Panc1 (cell line): ENCODE measurements around the gene RDH13. TPM values are rescaled to one million over a fixed set of nuclear protein-coding genes. Genes with fewer than 3 reads are reported as not detected.
"Not testable (repeated sequence)": the region's sequence is repeated elsewhere in the genome, so short reads cannot be mapped to it uniquely, and the experiment has no call there.

Experiments used
- ATAC-seq: fragments of 200-7000 bp; cut with Tn5 transposase; 2 replicates; pipeline ENCODE4 v1.9.1; 2020; ENCODE audit warnings: mild to moderate bottlenecking, moderate library complexity
- BruUV-seq: library from RNA; stranded (reverse); fragments of 400-500 nt; replicated peaks from 2 replicates; lab custom pipeline; 2021; lab: Mats Ljungman, UMichigan
- CTCF ChIA-PET: fragments of 300-600 bp; sonication (Branson Sonifier 250); formaldehyde crosslinking; loops from one replicate; lab custom pipeline; 2022; ENCODE audit warnings: antibody characterized with exemption; lab: Charles Lee
- POLR2A ChIA-PET: fragments of 300-600 bp; sonication (Branson Sonifier 250); formaldehyde crosslinking; loops from one replicate; lab custom pipeline; 2022; ENCODE audit warnings: antibody characterized with exemption; lab: Charles Lee
- DNase-seq: peaks from one replicate; pipeline ENCODE4 v3.0.0-alpha.2; 2010; ENCODE audit warnings: low read depth, low spot score
- H3K27ac ChIP-seq: 2 replicates; pipeline ENCODE4 v1.5.1; 2011; ENCODE audit warnings: mild to moderate bottlenecking, low read length, inconsistent platforms
- H3K27me3 ChIP-seq: fragments of 200-500 bp; sonication (Bioruptor generic); 2 replicates; pipeline ENCODE4 v1.6.0; 2014; ENCODE audit warnings: low read length, inconsistent platforms; ENCODE audit not compliant: control insufficient read depth, insufficient read depth
- H3K36me3 ChIP-seq: fragments of 200-500 bp; sonication (Bioruptor generic); 2 replicates; pipeline ENCODE4 v1.5.1; 2014; ENCODE audit warnings: inconsistent platforms, mild to moderate bottlenecking, low read length, moderate library complexity; ENCODE audit not compliant: control insufficient read depth, insufficient read depth
- H3K4me1 ChIP-seq: 2 replicates; pipeline ENCODE4 v1.5.1; 2011; ENCODE audit warnings: inconsistent platforms, mild to moderate bottlenecking, low read length, moderate library complexity; ENCODE audit not compliant: control insufficient read depth, insufficient read depth
- H3K4me3 ChIP-seq, 2 experiments: 2 replicates each; pipeline ENCODE4 v1.5.1; 2011 to 2012; ENCODE audit warnings: low read depth in 2 of 2, low read length in 2 of 2, mild to moderate bottlenecking in 2 of 2, inconsistent platforms in 1 of 2, moderate library complexity in 1 of 2
- H3K9me3 ChIP-seq: fragments of 200-500 bp; sonication (Bioruptor generic); 2 replicates; pipeline ENCODE4 v1.5.1; 2014; ENCODE audit warnings: low read depth, mild to moderate bottlenecking, inconsistent platforms, low read length, moderate library complexity; ENCODE audit not compliant: control insufficient read depth, insufficient read depth
- POLR2AphosphoS5 ChIP-seq: IDR thresholded peaks from 2 replicates; pipeline ENCODE4 v1.6.1; 2012; ENCODE audit warnings: mild to moderate bottlenecking, low read depth, low read length, moderate library complexity
- REST ChIP-seq, 2 experiments: IDR thresholded peaks; 2 replicates each; pipeline ENCODE4 v1.6.1; 2011 to 2012; ENCODE audit warnings: low read depth in 2 of 2, control low read depth in 1 of 2, low read length in 1 of 2, mild to moderate bottlenecking in 1 of 2, moderate library complexity in 1 of 2; ENCODE audit not compliant: insufficient read depth in 1 of 2
- SIN3A ChIP-seq: IDR thresholded peaks from 2 replicates; pipeline ENCODE4 v1.6.1; 2012; ENCODE audit warnings: low read depth, mild to moderate bottlenecking, low read length, moderate library complexity, borderline replicate concordance; ENCODE audit not compliant: insufficient read depth
- TCF7L2 ChIP-seq: IDR thresholded peaks from 2 replicates; pipeline ENCODE4 v1.6.1; 2011; ENCODE audit warnings: mild to moderate bottlenecking, low read depth, low read length, inconsistent platforms
- in situ Hi-C: cut with HindIII; loops from 2 replicates; pipeline ENCODE4 v1.10.0; 2016; ENCODE audit warnings: low sequenced_read_pairs, low pct_unique_long_range_greater_than_20kb
- intact Hi-C: fragments of 100-400 bp; cut with micrococcal nuclease; formaldehyde crosslinking; loops from one replicate; pipeline ENCODE4 v1.10.0; 2022; ENCODE audit not compliant: unreplicated experiment
- total RNA-seq: library from RNA; stranded (reverse); gene quantifications from one replicate; pipeline ENCODE4 v1.2.1, GENCODE V29; 2021; ENCODE audit not compliant: unreplicated experiment
- TF ChIP-seq, protein P1 (sequence below): fragments of 450-650 bp; IDR thresholded peaks from 2 replicates; pipeline ENCODE4 v1.5.1; 2017; ENCODE audit warnings: mild to moderate bottlenecking

RDH13 gene
- total RNA-seq, 1 experiment from 2014 or later, result 37.8 TPM

DNA sequence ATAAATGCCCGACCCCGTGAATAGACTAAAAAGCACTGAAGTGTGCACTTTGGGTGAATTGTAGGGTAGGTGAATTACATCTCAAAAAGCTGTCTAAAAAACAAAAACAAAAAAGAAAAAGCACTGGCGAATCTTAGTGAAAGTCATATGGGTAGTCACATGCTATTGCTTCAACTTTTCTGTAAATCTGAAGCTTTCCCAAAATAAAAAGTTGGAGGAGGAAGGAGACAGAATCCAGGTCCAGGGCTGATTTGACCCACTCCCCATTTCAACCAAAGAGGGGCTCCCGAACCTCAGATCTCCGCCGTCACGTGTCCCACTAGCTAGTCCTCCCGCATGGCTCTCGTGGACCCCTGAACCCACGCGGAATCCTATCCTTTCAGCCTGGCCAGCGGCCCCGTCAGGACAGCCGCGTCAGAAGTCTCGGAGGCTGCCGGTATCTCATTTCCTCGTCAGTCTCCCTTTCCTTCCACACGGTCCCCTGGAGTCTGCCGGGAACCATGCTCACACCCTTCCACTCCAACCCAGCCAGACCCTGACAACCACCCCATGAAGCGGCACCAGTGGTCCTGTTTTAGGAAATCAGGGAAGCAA lies 48.4 kb upstream of the RDH13 start:
- no peak for ATAC-seq
- in situ Hi-C loops, result no loop called here

GRCh38 chr19:55109527-55110291 lies 46.8 kb upstream of the RDH13 start:
- TF ChIP-seq TCF7L2 (no peak), POLR2AphosphoS5 (no peak), SIN3A (no peak), REST (IDR thresholded peaks at IDR 0.05; ENCODE audit: insufficient read depth in 1 of 2, low read depth in 2 of 2, low read length in 1 of 2) (no peak)
- TF ChIP-seq, protein P1, sequence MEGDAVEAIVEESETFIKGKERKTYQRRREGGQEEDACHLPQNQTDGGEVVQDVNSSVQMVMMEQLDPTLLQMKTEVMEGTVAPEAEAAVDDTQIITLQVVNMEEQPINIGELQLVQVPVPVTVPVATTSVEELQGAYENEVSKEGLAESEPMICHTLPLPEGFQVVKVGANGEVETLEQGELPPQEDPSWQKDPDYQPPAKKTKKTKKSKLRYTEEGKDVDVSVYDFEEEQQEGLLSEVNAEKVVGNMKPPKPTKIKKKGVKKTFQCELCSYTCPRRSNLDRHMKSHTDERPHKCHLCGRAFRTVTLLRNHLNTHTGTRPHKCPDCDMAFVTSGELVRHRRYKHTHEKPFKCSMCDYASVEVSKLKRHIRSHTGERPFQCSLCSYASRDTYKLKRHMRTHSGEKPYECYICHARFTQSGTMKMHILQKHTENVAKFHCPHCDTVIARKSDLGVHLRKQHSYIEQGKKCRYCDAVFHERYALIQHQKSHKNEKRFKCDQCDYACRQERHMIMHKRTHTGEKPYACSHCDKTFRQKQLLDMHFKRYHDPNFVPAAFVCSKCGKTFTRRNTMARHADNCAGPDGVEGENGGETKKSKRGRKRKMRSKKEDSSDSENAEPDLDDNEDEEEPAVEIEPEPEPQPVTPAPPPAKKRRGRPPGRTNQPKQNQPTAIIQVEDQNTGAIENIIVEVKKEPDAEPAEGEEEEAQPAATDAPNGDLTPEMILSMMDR, result no peak
- intact Hi-C loops (no loop called here), in situ Hi-C loops (no loop called here)
- no peak for ATAC-seq
- no TSS peak for BruUV-seq
- POLR2A ChIA-PET, result no interaction called here
- Histone ChIP-seq H3K4me3 (no peak overlapping the region), H3K27ac (no peak overlapping the region), H3K4me1 (peaks cover 17% of the 10 kb centered on the region), H3K9me3 (no peaks in the 10 kb centered on the region), H3K27me3 (no peaks in the 10 kb centered on the region), H3K36me3 (no peaks in the 10 kb centered on the region; the same call in 1 of the 2 replicates)
- DNase-seq, result no peak
- CTCF ChIA-PET, result no interaction called here

More for the DNA sequence above, 48.4 kb upstream of the RDH13 start:
- H3K4me1 ChIP-seq, result peaks cover 29% of the 10 kb centered on the region
- H3K36me3 ChIP-seq, result no peaks in the 10 kb centered on the region; the same call in 1 of the 2 replicates
- BruUV-seq, result no TSS peak
- no peaks in the 10 kb centered on the region for H3K27me3 ChIP-seq
- POLR2A ChIA-PET, result interaction anchor here (0.6 kb wide), 1 partner anchor 76 kb away, joined by 11 read pairs; no protein-coding TSS in a partner anchor
- intact Hi-C loops, result no loop called here
- DNase-seq, result no peak
- no peak for TF ChIP-seq TCF7L2
- TF ChIP-seq REST (IDR thresholded peaks at IDR 0.05; ENCODE audit: insufficient read depth in 1 of 2, low read depth in 2 of 2, low read length in 1 of 2), result no peak
- TF ChIP-seq POLR2AphosphoS5, result no peak
- TF ChIP-seq, protein P1, result no peak
- no peak for TF ChIP-seq SIN3A
- H3K4me3 ChIP-seq, result no peak overlapping the region
- no peaks in the 10 kb centered on the region for H3K9me3 ChIP-seq
- H3K27ac ChIP-seq, result no peak overlapping the region
- CTCF ChIA-PET, result no interaction called here

GRCh38 chr19:55107252-55107651 lies 44.3 kb upstream of the RDH13 start:
- H3K4me3 ChIP-seq, BruUV-seq, H3K4me1 ChIP-seq, H3K9me3 ChIP-seq, in situ Hi-C loops, DNase-seq, ATAC-seq, H3K27ac ChIP-seq, intact Hi-C loops, H3K27me3 ChIP-seq, H3K36me3 ChIP-seq, POLR2A ChIA-PET, CTCF ChIA-PET: not testable (repeated sequence)
